Astrocyte (in vitro differentiated cells and primary cell): ENCODE results near the gene PLEKHA6.

Experiments
- CTCF ChIP-seq: IDR thresholded peaks from 2 replicates; pipeline ENCODE4 v1.5.1; 2011; ENCODE audit warnings: low read depth, mild to moderate bottlenecking, inconsistent platforms, low read length, moderate library complexity; ENCODE audit not compliant: insufficient read depth
- EZH2 ChIP-seq: IDR thresholded peaks from 2 replicates; pipeline ENCODE4 v1.6.1; 2012; ENCODE audit warnings: mild to moderate bottlenecking, low read length, inconsistent platforms; ENCODE audit not compliant: insufficient read depth

- TF ChIP-seq CTCF (no peak), EZH2 (no peak)
Measured at GRCh38 chr1:204326771-204327300, 32.9 kb downstream of the PLEKHA6 start.
